Measurements from ENCODE around the gene CLTA.

Gene CLTA

GRCh38 chr9:36142510-36143244 is 48.0 kb upstream of the CLTA start:
- Histone ChIP-seq H3K9me2 (ENCODE audit: low read depth, low read length) (no peaks in the 10 kb centered on the region), H3K27ac (ENCODE audit: low read depth, low read length, poor library complexity, severe bottlenecking) (no peak overlapping the region), H3K9ac (ENCODE audit: low read length) (no peak overlapping the region)

GRCh38 chr9:36143245-36143641 is 47.5 kb upstream of the CLTA start:
- Histone ChIP-seq H2AFZ (ENCODE audit: low read length) (no peak overlapping the region), H3K27me3 (ENCODE audit: insufficient read depth, low read length) (0 out of 2 replicates have a peak, but pooled peaks cover 6% of the 10 kb centered on the region), H3K4me1 (ENCODE audit: insufficient read depth, low read length, severe bottlenecking) (no peaks in the 10 kb centered on the region), H4K20me1 (ENCODE audit: insufficient read depth, low read length) (no peaks in the 10 kb centered on the region), H3K79me2 (ENCODE audit: insufficient read depth, low read length) (no peaks in the 10 kb centered on the region), H3F3A (ENCODE audit: insufficient read depth, low read length) (no peaks in the 10 kb centered on the region), H3K4me3 (ENCODE audit: low read depth, low read length, poor library complexity, severe bottlenecking) (no peak overlapping the region), H3K9me2 (ENCODE audit: low read depth, low read length) (no peaks in the 10 kb centered on the region), H3K9me3 (ENCODE audit: low read length) (no peaks in the 10 kb centered on the region), H3K9ac (ENCODE audit: low read length) (no peak overlapping the region), H3K4me2 (ENCODE audit: low read length) (no peak overlapping the region), H3K36me3 (ENCODE audit: insufficient read depth, low read length) (no peaks in the 10 kb centered on the region), H3K27ac (ENCODE audit: low read depth, low read length, poor library complexity, severe bottlenecking) (no peak overlapping the region)
- TF ChIP-seq EZH2 (IDR thresholded peaks at IDR 0.05; ENCODE audit: borderline replicate concordance, low read length) = no peak
- TF ChIP-seq, protein P1, sequence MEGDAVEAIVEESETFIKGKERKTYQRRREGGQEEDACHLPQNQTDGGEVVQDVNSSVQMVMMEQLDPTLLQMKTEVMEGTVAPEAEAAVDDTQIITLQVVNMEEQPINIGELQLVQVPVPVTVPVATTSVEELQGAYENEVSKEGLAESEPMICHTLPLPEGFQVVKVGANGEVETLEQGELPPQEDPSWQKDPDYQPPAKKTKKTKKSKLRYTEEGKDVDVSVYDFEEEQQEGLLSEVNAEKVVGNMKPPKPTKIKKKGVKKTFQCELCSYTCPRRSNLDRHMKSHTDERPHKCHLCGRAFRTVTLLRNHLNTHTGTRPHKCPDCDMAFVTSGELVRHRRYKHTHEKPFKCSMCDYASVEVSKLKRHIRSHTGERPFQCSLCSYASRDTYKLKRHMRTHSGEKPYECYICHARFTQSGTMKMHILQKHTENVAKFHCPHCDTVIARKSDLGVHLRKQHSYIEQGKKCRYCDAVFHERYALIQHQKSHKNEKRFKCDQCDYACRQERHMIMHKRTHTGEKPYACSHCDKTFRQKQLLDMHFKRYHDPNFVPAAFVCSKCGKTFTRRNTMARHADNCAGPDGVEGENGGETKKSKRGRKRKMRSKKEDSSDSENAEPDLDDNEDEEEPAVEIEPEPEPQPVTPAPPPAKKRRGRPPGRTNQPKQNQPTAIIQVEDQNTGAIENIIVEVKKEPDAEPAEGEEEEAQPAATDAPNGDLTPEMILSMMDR (IDR thresholded peaks at IDR 0.05; ENCODE audit: low read length) = no peak

More at GRCh38 chr9:36142510-36143244, 48.0 kb upstream of the CLTA start:
- Histone ChIP-seq H3K36me3 (ENCODE audit: insufficient read depth, low read length) (no peaks in the 10 kb centered on the region), H4K20me1 (ENCODE audit: insufficient read depth, low read length) (no peaks in the 10 kb centered on the region), H3K4me2 (ENCODE audit: low read length) (no peak overlapping the region), H3K4me3 (ENCODE audit: low read depth, low read length, poor library complexity, severe bottlenecking) (no peak overlapping the region), H3K79me2 (ENCODE audit: insufficient read depth, low read length) (no peaks in the 10 kb centered on the region), H3K9me3 (ENCODE audit: low read length) (no peaks in the 10 kb centered on the region), H2AFZ (ENCODE audit: low read length) (no peak overlapping the region), H3K27me3 (ENCODE audit: insufficient read depth, low read length) (0 out of 2 replicates have a peak, but pooled peaks cover 7% of the 10 kb centered on the region), H3K4me1 (ENCODE audit: insufficient read depth, low read length, severe bottlenecking) (no peaks in the 10 kb centered on the region), H3F3A (ENCODE audit: insufficient read depth, low read length) (no peaks in the 10 kb centered on the region)
- no peak for TF ChIP-seq EZH2 (IDR thresholded peaks at IDR 0.05; ENCODE audit: borderline replicate concordance, low read length)
- TF ChIP-seq, protein P1 (IDR thresholded peaks at IDR 0.05; ENCODE audit: low read length) = no peak

DNA sequence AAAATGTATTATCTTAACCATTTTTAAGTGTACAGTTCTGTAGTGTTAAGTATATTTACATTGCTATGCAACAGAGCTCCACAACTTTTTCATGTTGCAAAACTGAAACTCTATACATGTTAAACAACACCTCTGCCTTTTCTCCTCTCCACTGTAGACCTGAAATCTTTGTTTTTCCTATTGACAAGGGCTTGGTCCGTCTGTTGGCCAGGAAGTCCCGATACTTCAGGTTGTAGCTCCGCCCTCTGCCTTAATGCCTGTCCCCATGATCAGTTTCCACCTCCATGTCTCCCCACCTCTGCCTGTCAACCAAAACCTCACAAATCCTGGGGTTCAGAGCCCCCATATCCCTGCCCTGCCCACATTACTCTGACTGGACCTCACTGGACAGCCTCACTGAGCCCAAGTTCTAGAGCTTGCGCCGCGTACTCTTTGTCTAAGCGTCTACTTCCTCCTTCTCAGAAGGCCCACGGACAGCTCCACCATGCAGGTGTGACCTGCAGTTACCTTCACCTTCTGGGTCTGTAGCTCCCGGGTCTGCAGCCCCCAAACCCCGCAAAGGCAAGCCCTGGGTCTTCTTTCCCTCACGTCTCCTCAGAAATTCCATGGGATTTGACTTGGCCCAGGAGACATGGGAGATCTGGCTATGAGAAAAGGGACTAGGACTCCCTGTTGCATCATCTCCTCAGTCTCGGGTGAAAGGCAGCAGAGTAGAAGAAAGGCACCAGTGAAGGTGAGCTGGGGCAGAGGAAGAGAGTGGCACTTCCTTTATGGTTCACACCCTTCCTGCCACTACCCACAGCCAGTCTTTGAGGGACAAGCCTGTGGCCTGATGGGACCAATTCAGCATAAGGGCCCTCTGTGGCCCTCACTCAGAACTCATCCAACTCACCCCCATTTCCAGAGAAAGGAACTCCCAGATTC is 46.1 kb upstream of the CLTA start:
- TF ChIP-seq EZH2 (IDR thresholded peaks at IDR 0.05; ENCODE audit: borderline replicate concordance, low read length) = no peak
- TF ChIP-seq, protein P1 (IDR thresholded peaks at IDR 0.05; ENCODE audit: low read length) = no peak
- Histone ChIP-seq H3K4me3 (ENCODE audit: low read depth, low read length, poor library complexity, severe bottlenecking) (no peak overlapping the region), H3K4me2 (ENCODE audit: low read length) (no peak overlapping the region), H3K9ac (ENCODE audit: low read length) (no peak overlapping the region), H3K36me3 (ENCODE audit: insufficient read depth, low read length) (no peaks in the 10 kb centered on the region), H4K20me1 (ENCODE audit: insufficient read depth, low read length) (no peaks in the 10 kb centered on the region), H3K79me2 (ENCODE audit: insufficient read depth, low read length) (no peaks in the 10 kb centered on the region), H3K27ac (ENCODE audit: low read depth, low read length, poor library complexity, severe bottlenecking) (no peak overlapping the region), H2AFZ (ENCODE audit: low read length) (no peak overlapping the region), H3F3A (ENCODE audit: insufficient read depth, low read length) (no peaks in the 10 kb centered on the region), H3K9me2 (ENCODE audit: low read depth, low read length) (no peaks in the 10 kb centered on the region), H3K4me1 (ENCODE audit: insufficient read depth, low read length, severe bottlenecking) (peaks cover 3% of the 10 kb centered on the region), H3K9me3 (ENCODE audit: low read length) (no peaks in the 10 kb centered on the region), H3K27me3 (ENCODE audit: insufficient read depth, low read length) (0 out of 2 replicates have a peak, but pooled peaks cover 6% of the 10 kb centered on the region)

Measured in OCI-LY1 (cell line).